CD4-positive, alpha-beta T cell treated with Interleukin-4 for 4 hours (primary cell): Measurements from ENCODE around the gene DPP6.
"Not testable (repeated sequence)": the region's sequence is repeated elsewhere in the genome, so short reads cannot be mapped to it uniquely, and the experiment has no call there.

Experiments used
- DNase-seq: peaks from one replicate; pipeline ENCODE4 v3.0.0-alpha.2; 2020

DPP6 gene

GRCh38 chr7:154631162-154631561 is 579.0 kb downstream of the DPP6 start:
- DNase-seq = no peak

- DNase-seq = no peak
Observed at GRCh38 chr7:154633641-154634040, 581.4 kb downstream of the DPP6 start.

- no peak for DNase-seq
Observed at GRCh38 chr7:154638286-154638685, 586.1 kb downstream of the DPP6 start.

- DNase-seq = no peak
Observed at GRCh38 chr7:154640266-154640865, 588.2 kb downstream of the DPP6 start.

GRCh38 chr7:154640917-154641316 is 588.7 kb downstream of the DPP6 start:
- DNase-seq = no peak

GRCh38 chr7:154644366-154644765 is 592.2 kb downstream of the DPP6 start:
- DNase-seq = no peak

GRCh38 chr7:154646126-154647013 is 594.2 kb downstream of the DPP6 start:
- no peak for DNase-seq

- DNase-seq = no peak
Observed at GRCh38 chr7:154647625-154648024, 595.4 kb downstream of the DPP6 start.

GRCh38 chr7:154649015-154649414 is 596.8 kb downstream of the DPP6 start:
- DNase-seq = no peak

GRCh38 chr7:154649434-154649833 is 597.2 kb downstream of the DPP6 start:
- no peak for DNase-seq

- no peak for DNase-seq
Observed at GRCh38 chr7:154650275-154650674, 598.1 kb downstream of the DPP6 start.

GRCh38 chr7:154651501-154651900 is 599.3 kb downstream of the DPP6 start:
- DNase-seq = no peak

GRCh38 chr7:154652564-154652963 is 600.4 kb downstream of the DPP6 start:
- DNase-seq = no peak

GRCh38 chr7:154653281-154653680 is 601.1 kb downstream of the DPP6 start:
- DNase-seq = no peak

- DNase-seq = no peak
Observed at GRCh38 chr7:154656618-154657017, 604.4 kb downstream of the DPP6 start.

GRCh38 chr7:154666768-154667167 is 614.6 kb downstream of the DPP6 start:
- DNase-seq = no peak

- no peak for DNase-seq
Observed at GRCh38 chr7:154672659-154673415, 620.6 kb downstream of the DPP6 start.

GRCh38 chr7:154674191-154674590 is 622.0 kb downstream of the DPP6 start:
- no peak for DNase-seq

GRCh38 chr7:154675560-154675959 is 623.4 kb downstream of the DPP6 start:
- no peak for DNase-seq

GRCh38 chr7:154676033-154676421 is 623.8 kb downstream of the DPP6 start:
- DNase-seq = not testable (repeated sequence)

- DNase-seq = no peak
Observed at GRCh38 chr7:154676422-154677073, 624.4 kb downstream of the DPP6 start.

- no peak for DNase-seq
Observed at GRCh38 chr7:154677454-154677853, 625.3 kb downstream of the DPP6 start.

GRCh38 chr7:154678001-154678550 is 625.9 kb downstream of the DPP6 start:
- not testable (repeated sequence) for DNase-seq
